HG03378 (cell line): ENCODE results near the gene FABP3.
"Not testable (repeated sequence)": the region's sequence is repeated elsewhere in the genome, so short reads cannot be mapped to it uniquely, and the experiment has no call there.

ENCODE experiments used
- ATAC-seq: cut with Tn5 transposase; IDR thresholded peaks from one replicate; pipeline ENCODE4 v1.9.1; 2021; ENCODE audit warnings: mild to moderate bottlenecking, moderate library complexity; ENCODE audit not compliant: unreplicated experiment

FABP3 gene

DNA sequence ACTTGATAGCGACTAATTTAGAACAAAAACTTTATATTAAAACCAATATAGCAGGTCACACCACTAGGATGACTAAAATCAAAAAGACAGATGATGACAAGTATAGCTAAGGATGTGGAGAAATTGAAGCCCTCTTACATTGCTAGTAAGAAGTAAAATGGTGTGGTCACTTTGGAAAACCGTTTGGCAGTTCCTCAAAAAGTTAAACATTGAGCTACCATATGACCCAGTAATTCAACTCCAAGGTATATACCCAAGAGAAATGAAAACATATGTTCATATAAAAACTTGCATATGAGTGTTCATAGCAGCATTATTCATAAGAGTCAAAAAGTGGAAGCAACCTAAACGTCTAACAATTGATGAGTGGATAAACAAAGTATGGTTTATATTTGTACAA lies 27.1 kb upstream of the FABP3 start:
- ATAC-seq: no peak

DNA sequence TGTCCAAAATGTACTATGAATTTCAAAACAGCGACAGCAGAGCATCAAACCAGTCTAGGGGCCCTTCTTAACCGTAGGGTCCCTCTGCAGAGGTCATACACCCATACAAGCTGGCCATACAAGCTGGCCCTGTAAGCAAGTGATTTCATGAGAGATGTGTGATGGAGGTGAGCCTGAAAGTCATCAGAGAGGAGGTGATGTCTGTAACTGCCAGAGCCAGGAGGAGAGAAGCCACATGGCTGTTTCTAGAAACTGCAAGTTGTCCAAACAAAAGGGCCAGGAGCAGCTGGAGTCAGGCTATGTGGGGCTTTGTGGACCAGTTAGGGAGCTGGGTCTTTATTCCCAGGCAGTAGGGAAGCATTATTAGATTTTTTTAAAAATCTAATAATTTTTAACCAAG lies 25.4 kb upstream of the FABP3 start:
- ATAC-seq: no peak

DNA sequence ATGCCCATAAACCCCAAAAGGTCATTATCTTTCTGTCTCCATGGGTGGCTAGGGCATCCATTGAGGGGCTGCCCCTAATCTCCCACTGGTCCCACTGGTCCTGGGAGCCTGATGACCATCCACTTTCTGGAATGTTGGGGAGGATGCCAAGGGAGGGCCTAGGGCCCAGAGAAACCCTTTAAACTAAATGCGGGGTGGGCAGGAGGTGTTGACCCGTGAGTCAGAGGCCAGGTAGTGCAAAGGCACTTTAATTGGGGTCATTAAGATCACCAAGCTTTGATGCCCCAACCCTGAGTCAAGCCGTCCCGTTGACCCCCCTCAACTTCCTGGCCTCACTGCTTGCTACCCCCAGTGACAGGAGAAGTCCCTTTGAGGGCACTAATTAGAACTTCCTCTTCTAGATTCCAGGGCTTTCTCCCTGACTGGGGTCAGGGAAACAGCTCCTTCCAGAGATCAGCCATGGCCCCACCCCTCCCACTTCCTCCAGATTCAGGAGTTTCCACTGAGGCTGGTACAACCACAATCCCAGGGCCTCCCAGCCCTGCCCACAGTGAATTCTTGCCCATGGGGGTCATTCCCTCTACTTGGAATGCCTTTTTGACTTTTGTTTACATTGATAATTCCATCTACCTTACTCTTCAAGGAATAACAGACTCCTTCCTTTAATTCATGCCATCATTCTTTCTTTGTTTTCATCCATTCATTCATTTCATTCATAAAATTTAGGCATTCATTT lies 24.7 kb upstream of the FABP3 start:
- no peak for ATAC-seq

DNA sequence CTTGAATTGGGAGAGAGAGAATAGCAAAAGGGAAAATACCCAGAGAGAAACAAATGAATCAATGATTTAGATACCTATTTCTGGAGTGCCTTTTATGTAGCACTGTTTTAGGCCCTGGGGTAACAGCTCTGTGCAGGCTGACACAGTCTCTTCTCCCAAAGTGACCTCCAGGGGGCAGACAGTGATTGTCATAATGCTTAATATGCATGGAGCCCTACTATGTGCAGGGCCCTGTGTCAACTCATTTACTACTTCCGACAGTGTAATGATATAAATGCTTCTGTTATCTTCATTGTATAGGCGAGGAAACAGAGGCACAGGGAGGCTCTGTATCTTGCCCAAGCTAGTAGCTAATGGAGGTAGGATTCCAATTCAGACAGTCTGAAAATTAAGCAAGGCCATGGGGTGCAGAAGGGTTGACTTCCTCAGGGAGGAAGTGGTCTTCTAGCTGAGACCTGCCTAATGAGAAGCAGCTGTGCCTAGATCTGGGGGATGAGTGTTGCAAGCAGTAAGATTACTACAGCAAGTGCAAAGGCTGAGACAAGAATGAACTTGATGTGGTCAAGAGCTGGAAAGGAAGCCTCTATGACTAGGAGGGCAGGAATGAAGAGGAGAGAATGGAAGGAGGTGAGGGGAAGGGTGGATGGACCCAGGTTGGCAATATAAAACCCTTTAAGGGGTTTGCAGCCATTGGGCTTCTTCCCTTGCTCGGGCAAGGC lies 23.9 kb upstream of the FABP3 start:
- ATAC-seq: no peak

DNA sequence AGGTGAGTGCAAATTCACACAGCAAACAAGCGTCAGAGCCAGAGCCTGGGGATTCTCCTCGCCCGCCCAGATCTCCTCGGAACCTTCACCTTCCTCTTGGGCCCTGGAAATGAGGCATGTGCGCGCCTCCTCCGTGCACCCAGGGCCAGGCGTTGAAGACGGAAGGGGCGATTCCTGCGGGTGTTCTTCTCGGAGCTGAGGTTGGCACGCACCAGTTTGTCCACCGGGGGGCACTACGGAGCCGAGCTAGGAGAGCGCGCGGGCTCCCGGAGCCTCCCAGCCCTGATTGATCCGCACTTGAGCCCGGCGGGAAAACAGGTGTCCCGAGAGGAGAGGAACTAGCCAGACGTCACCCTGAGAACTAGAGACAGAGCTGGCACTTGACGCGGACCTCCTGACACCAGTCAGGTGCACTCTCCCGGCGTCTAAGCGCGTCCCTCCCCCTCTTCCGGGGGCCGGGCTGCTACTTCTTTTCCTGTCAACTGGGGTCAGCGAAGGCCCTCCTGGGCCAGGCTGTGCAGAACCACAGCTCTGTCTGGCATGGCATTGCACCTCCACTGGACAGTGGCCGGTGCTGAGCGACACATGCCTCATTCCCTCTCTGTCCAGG lies 21.8 kb upstream of the FABP3 start:
- no peak for ATAC-seq

DNA sequence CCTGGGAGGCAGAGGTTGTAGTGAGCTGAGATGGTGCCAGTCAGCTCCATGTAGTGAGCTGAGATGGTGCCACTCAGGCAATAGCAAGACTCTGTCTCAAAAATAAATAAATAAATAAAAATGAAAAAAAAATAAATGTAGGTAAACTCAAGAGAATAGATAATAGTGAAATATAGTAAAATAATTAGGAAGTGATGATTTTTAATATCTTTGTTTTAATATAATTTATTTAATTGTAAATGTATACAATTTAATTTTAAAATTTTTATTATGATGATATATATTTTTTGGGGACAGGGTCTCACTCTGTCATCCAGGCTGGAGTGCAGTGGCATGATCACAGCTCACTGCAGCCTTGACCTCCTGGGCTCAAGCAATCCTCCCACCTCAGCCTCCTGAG lies 20.6 kb upstream of the FABP3 start:
- ATAC-seq: no peak

DNA sequence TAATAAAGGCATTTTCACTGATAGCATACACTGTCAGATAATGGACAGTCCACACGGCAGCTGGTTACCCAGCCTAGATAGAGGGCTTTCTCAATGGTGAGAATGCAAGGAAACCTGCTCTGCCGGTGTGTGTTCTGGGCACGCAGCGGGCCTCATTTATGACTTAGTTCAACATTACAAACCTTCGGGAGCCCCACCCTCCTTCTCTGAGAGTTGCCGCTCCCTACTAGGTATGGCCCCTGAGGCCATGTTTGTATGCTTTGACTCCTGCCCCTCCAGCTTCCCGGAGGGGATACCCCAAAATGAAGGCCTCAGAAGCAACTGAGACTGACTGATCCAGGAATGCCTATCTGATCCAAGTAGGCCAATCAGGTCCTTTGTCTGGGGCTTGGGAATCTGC lies 17.2 kb upstream of the FABP3 start:
- no peak for ATAC-seq

DNA sequence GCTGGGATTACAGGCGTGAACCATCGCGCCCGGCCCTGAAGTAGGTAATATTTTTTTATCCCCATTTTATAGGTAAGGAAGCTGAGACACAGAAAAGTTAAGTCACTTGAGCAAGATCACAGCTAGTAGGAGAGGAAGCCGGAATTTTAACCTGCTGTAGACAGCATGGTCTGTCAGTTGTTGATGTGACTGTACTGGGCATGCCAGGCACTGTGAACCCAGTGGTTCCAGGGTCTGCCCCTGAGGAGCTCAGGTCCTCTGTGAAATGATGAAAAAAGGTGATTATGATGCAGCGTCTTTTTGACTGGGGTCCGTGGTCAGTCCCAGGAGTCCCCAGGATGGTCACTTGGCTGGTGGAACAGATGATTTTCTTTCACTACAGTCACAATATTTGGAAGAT lies 16.7 kb upstream of the FABP3 start:
- ATAC-seq: no peak

DNA sequence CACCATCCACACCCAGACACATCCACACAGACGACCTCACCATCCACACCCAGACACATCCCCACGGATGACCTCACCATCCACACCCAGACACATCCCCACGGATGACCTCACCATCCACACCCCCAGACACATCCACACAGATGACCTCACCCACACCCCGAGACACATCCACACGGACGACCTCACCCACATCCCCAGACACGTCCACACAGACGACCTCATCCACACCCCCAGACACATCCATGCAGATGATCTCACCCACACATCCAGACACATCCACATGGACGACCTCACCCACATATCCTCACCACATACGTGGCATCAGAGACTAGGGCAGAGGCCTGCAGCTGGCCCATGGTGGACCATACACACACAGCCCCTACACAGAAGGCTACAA lies 14.7 kb upstream of the FABP3 start:
- ATAC-seq: no peak

DNA sequence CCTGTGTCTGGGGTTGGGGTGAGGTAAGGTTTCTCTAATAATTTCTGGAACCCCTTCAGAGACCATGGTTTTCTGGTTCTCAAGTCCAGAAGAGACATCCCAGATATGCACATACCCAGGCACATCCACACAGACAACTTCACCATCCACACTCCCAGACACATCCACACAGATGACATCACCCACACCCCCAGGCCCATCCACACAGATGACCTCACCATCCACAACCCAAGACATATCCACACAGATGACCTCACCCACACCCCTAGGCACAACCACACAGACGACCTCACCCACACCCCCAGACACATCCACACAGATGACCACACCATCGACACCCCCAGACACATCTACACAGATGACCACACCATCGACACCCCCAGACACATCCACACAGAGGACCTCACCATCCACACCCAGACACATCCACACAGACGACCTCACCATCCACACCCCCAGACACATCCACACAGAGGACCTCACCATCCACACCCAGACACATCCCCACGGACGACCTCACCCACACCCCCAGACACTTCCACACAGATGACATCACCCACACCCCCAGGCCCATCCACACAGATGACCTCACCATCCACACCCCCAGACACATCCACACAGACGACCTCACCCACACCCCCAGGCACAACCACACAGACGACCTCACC lies 13.8 kb upstream of the FABP3 start:
- ATAC-seq: not testable (repeated sequence)

DNA sequence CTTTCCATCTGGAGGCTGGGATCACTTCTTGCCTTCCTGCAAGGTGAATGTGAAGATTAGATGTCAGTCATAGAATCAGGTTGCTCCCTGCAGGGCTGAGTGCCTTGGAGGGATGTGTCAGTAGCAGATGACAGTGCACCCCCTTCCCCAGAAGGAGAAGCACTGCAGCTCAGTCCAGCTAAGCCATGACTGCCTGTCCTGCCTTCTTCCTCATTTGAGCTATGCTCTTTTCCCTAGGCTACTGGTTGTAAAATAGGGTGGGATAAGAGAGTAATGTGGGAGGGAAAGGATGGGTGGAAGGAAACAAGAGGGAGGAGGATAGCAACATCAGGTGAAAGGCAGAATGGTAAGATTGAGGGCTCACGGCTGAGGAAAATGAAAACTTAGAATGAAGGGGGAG lies 11.1 kb upstream of the FABP3 start:
- ATAC-seq: no peak

DNA sequence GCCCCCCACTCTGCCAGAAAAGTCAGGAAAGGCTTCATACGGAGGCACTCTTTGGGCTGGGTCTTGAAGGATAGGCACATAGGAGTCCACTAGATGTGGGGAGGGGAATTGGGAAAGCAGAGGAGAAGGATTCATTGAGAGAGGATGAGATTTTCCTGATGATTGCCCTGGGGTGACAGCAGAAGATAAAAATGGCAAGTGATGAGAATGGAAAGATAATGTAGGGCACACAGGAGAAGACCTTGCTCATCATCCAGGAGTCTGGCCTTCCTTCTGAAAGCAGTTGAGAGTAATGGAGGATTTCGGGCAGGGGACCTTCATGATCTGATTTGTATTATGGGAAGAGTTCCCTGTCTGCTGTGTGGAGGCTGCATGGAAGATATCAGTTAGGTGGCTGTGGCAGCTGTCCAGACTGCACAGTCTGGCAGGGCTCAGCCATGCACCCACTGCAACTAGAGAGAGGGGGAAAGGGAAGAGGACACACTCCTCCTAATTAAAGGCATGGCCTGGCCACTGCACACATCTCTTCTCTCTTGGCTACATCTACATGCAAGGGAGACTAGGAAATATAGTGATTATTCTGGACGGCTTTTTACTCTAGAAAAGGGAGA lies 9.6 kb upstream of the FABP3 start:
- no peak for ATAC-seq

DNA sequence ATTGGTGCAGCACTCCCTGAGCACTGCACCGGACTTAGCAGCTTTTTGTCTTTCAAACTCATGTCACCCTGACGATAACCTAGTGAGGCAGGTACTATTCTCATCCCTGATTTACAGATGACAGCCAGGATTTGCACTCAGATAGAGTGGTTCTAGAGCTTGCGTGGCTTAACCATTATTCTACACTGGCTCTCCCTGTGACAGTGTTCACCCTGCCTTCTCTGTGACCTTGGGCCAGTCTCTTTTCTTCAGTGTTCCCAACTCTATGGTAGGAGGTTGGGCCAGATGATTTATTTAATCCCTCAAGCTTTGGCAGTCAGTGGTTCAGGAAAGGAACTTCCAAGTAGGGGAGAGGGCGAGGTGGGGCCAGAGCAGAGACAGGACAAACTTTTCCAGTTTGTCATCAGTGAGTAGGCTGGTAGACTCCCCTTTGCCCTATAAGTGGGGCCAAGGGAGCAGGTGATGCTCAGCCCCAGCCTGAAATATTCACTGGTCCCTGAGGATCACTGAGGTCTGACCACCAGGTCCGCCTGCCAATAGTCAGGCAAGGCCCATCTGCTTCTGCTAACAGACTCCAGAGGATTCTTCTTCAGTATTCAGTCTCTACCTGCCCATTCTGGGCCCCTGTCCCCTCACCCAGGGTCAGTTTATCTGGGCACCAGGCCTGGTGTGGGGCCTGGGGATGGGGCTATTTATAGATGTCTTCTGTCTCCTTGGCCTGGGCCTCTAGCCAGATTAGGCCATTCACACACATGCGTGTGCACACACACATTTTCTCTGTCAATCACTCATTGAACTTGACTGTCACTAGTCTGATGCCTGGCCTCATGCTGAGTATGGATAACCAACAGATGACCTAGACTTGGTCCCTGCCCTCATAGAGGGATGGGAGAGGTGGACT lies 8.8 kb upstream of the FABP3 start:
- ATAC-seq: no peak

DNA sequence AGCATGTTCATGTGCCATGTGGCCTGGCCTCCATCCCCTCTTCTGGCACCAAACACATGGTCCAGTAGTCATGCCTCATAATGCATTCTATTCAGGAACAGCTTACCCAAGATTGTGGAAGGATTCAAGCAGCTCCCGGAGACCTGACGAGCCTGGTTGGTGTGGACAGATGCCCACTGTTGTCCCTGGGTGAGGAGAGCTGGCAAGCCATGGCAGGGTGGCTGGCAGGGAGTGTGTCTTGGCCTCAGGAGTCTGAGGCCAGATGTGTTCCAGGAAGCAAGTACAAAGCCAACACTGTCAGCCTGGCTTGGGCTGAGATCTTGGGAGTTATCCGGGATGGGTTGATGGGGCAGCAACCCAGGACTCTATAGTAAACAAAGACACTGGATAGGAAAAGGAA lies 7.3 kb upstream of the FABP3 start:
- no peak for ATAC-seq

DNA sequence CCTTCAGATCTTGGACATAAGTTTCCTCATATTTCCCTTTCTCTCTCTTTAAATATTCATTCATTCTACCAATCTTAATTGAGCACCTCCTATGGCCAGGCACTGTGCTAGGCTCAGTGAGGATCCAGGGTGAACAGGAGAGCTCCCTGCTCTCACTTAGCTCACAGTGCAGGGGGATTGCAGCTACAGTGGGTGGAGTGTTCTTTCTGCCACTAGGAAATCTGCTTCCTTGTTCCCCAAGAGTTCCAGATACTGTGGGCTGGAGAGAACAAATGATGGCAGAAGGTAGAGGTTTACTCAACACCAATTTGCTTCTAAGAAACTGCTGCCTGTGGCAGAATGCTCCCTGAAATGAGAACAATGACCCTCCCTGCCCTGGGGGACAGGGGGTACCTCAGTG lies 5.1 kb upstream of the FABP3 start:
- ATAC-seq: no peak

DNA sequence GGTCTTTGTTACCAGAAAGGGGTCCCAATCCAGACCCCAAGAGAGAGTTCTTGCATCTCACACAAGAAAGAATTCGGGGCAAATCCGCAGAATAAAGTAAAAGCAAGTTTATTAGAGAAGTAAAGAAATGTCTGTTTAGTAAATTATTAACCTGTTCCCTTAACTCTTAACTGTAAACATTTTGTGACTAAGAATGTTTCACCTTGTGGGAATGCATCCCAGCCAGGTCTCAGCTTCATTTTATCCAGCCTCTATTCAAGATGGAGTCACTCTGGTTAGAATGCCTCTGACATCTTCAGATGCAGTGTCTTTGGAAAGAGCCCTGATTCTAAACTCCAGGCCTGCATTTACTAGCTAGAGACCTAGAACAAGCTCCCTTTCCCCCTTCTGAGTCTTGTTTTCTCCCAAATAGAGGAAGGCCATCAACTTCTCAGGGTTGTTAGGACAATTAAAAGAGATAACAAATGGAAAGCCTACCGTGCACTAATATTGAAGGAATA lies 4.5 kb upstream of the FABP3 start:
- ATAC-seq: no peak

DNA sequence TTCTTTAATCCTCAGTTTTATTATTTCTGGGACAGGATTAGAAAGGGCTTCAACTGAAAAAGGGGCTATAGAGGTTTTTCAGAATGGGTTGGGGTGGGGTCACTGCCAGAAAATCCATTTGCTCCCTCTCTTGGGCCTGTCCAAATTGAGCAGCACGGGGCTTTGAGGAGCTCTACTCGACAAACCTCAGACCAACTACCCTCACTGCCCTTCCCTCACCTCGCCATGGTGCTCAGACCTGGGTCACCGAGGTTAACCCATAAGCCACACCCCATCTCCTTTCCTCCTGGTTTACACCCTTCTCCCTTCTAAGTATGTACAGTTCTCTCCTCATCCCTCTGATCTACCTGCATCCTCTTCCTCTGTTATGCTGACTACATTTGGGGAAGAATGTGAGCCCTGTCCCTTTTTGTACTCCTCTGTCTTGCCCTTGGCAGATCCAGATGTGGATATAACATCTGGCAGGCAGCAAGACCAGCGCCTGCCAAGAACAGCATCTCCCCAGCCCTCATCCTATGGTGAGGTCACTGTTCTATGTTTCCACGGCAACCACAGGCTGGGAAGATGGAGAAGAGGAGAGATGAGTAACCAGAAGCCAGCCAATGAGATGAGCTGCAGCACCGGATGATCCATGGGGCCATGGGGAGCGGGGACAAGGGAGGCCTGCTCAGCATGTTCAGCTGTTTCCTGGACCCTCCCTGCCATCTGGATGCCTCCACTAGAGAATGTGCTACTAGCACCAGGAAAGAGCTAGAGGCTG lies 3.7 kb upstream of the FABP3 start:
- ATAC-seq: no peak

DNA sequence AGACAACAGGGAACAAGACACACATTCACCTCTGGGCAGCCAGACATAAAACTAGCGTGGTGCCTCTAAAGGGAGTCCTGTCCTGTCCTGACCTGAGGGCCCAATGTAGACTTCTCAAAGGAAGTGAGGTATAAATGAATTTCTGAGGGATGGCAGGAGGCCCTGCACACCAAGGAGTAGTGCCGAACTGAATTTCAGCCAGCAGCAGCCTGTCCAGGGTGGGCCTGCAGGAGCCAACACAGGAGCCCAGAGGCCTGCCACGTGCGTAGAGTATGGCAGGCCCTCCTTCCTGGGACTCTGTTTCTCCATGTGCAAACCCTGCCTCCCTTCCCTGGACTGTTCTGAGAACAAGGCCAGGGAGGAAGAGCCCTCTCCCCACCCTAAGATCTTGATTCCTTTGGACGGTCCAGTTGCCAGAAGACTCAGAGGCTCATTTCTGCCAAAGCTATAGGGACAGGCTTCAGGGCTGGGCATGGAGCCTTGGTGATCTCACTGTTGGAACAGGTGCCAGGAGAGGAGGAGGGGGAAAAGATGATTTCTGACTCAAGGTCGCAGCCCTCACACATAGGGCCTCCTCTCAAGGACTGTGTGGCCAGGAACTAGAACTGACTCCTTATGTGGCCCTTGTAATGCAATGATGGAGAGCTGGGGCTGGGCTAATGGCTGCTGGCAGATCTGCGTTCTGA lies 1.8 kb upstream of the FABP3 start:
- ATAC-seq: no peak
